HepG2 (cell line): ENCODE results near the gene CHL1. TPM values are rescaled to one million over a fixed set of nuclear protein-coding genes. Genes with fewer than 3 reads are reported as not detected.

Experiments
- ATAC-seq: fragments of 200-7000 bp; cut with Tn5 transposase; 3 replicates; pipeline ENCODE4 v1.9.1; 2020; ENCODE audit warnings: mild to moderate bottlenecking, moderate library complexity
- BruUV-seq: library from RNA; stranded (reverse); fragments of 400-500 nt; replicated peaks from 2 replicates; lab custom pipeline; 2021; lab: Mats Ljungman, UMichigan
- CTCF ChIA-PET: fragments of 300-600 bp; formaldehyde crosslinking; extraction: SDS; loops from one replicate; lab custom pipeline; 2021; ENCODE audit warnings: low total read pairs, inconsistent platforms, low intra/inter-chr PET ratio; lab: Yijun Ruan, JAX
- POLR2A ChIA-PET: fragments of 350-600 bp; sonication (Branson Sonifier 250); formaldehyde crosslinking; loops from one replicate; lab custom pipeline; 2020; ENCODE audit warnings: antibody characterized with exemption, inconsistent platforms; lab: Yijun Ruan, JAX
- DNase-seq: peaks from one replicate; pipeline ENCODE4 v3.0.0-alpha.2; 2015; ENCODE audit warnings: low spot score
- FAIRE-seq: peaks from 3 replicates; lab custom pipeline; 2011; peaks lifted over from hg19 to GRCh38; lab: Jason Lieb, UNC
- H2AFZ ChIP-seq: one replicate; pipeline ENCODE4 v1.6.1; 2011; ENCODE audit warnings: low read length, inconsistent platforms
- H3K27ac ChIP-seq: fragments of 300-600 bp; 3 replicates; pipeline ENCODE4 v1.8.0; 2011; ENCODE audit warnings: mixed run types, mild to moderate bottlenecking, mixed read lengths, low read length, inconsistent platforms; ENCODE audit not compliant: insufficient read depth; ENCODE audit errors: extremely low read length
- H3K27me3 ChIP-seq, 2 experiments: fragments of 200-600 bp in 1 of 2; 2 replicates in 1 of 2; 3 replicates in 1 of 2; pipeline versions ENCODE4 v1.6.0 to v1.8.0; 2011; ENCODE audit warnings: low read length in 2 of 2, mild to moderate bottlenecking in 2 of 2, moderate library complexity in 2 of 2, inconsistent platforms in 1 of 2; ENCODE audit not compliant: insufficient read depth in 2 of 2, control insufficient read depth in 1 of 2
- H3K36me3 ChIP-seq, 2 experiments: fragments of 200-600 bp in 1 of 2; replicated peaks in 1 of 2; 2 replicates in 1 of 2; 3 replicates in 1 of 2; pipeline versions ENCODE4 v1.5.1 to v1.8.0; 2011; ENCODE audit warnings: low read length in 2 of 2, inconsistent platforms in 1 of 2; ENCODE audit not compliant: insufficient read depth in 2 of 2, control insufficient read depth in 1 of 2
- H3K4me1 ChIP-seq: 2 replicates; pipeline ENCODE4 v1.5.1; 2012; ENCODE audit warnings: low read length, inconsistent platforms; ENCODE audit not compliant: insufficient read depth
- H3K4me2 ChIP-seq: 2 replicates; pipeline ENCODE4 v1.6.0; 2011; ENCODE audit warnings: low read depth, low read length, inconsistent platforms
- H3K4me3 ChIP-seq, 3 experiments: fragments of 200-600 bp in 1 of 3; sonication (generic), shearing (Covaris generic) in 1 of 3; replicated peaks in 1 of 3; 2 replicates each; pipeline ENCODE4 v1.5.1; 2011 to 2016; ENCODE audit warnings: low read length in 3 of 3, inconsistent platforms in 2 of 3, low read depth in 2 of 3, mild to moderate bottlenecking in 2 of 3, control low read depth in 1 of 3, mixed read lengths in 1 of 3; ENCODE audit not compliant: insufficient read depth in 1 of 3
- H3K79me2 ChIP-seq: one replicate; pipeline ENCODE4 v1.6.1; 2011; ENCODE audit warnings: low read length, inconsistent platforms; ENCODE audit not compliant: insufficient read depth
- H3K9ac ChIP-seq: 2 replicates; pipeline ENCODE4 v1.6.0; 2011; ENCODE audit warnings: mild to moderate bottlenecking, low read depth, low read length, inconsistent platforms; ENCODE audit not compliant: insufficient read depth
- H3K9me3 ChIP-seq: 2 replicates; pipeline ENCODE4 v1.5.1; 2012; ENCODE audit warnings: mild to moderate bottlenecking, low read length
- H4K20me1 ChIP-seq: 2 replicates; pipeline ENCODE4 v1.6.0; 2011; ENCODE audit warnings: inconsistent platforms, mild to moderate bottlenecking, low read length, moderate library complexity; ENCODE audit not compliant: insufficient read depth
- PAF1 ChIP-seq: IDR thresholded peaks from 2 replicates; pipeline ENCODE4 v1.6.1; 2016; ENCODE audit warnings: missing genetic modification reagents, missing compliant biosample characterization
- PRMT3 ChIP-seq: sonication (generic); formaldehyde crosslinking; IDR thresholded peaks from 2 replicates; pipeline ENCODE4 v1.8.1; 2022; ENCODE audit warnings: low read depth, mild to moderate bottlenecking, moderate library complexity, missing genetic modification reagents, borderline replicate concordance
- RFX5 ChIP-seq: IDR thresholded peaks from 2 replicates; pipeline ENCODE4 v1.6.1; 2011; ENCODE audit warnings: low read depth, low read length, improper control_type of control experiment
- TSC22D2 ChIP-seq: sonication (generic); formaldehyde crosslinking; IDR thresholded peaks from 2 replicates; pipeline ENCODE4 v1.5.1; 2020; ENCODE audit warnings: missing genetic modification reagents, mild to moderate bottlenecking, borderline replicate concordance
- ZBTB2 ChIP-seq: sonication (generic); formaldehyde crosslinking; IDR thresholded peaks from 2 replicates; pipeline ENCODE4 v1.8.0; 2022; ENCODE audit warnings: low read depth, missing genetic modification reagents
- WGBS: methylation state at CpG from one replicate; pipeline ENCODE4 v1.1.6; 2017; ENCODE audit warnings: low lambda C conversion rate; 5-methylcytosine and 5-hydroxymethylcytosine counted together
- in situ Hi-C: cut with HindIII; loops from 2 replicates; pipeline ENCODE4 v1.10.0; 2017; ENCODE audit warnings: low pct_unique_long_range_greater_than_20kb; ENCODE audit not compliant: extremely low pct_ligation_motif_present
- intact Hi-C: fragments of 100-400 bp; cut with micrococcal nuclease; formaldehyde crosslinking; loops from one replicate; pipeline ENCODE4 v1.10.0; 2022; ENCODE audit not compliant: unreplicated experiment
- polyA plus RNA-seq, 8 experiments: library from polyadenylated mRNA; depleted of rRNA in 3 of 8; stranded (reverse) in 7 of 8; unstranded in 1 of 8; fragments of >200 nt; fragmentation: Illumina TruSeq in 4 of 8; extraction: Trizol in 4 of 8; gene quantifications; 2 replicates each; pipeline versions ENCODE4 v1.2.1 to v1.2.3, GENCODE V29; 2011 to 2016; ENCODE audit warnings: low read depth in 4 of 8, missing spikeins in 1 of 8, mixed read lengths in 1 of 8; ENCODE audit not compliant: insufficient read depth in 1 of 8
- total RNA-seq, 5 experiments: library from RNA; depleted of rRNA; stranded (reverse); fragments of >200 nt; fragmentation: Illumina TruSeq; extraction: Trizol; gene quantifications; 2 replicates each; pipeline ENCODE4 v1.2.3, GENCODE V29; 2016; ENCODE audit warnings: low read depth in 1 of 5
- TF ChIP-seq, protein P1 (sequence below): sonication (generic); formaldehyde crosslinking; IDR thresholded peaks from 2 replicates; pipeline ENCODE4 v1.4.0; 2020; ENCODE audit warnings: missing genetic modification reagents, mild to moderate bottlenecking, borderline replicate concordance

Gene CHL1
- total and polyA plus RNA-seq, 2 of the 13 experiments (the other 11 are each of a cell fraction or from before 2014, with no cell fraction given), result not detected

GRCh38 chr3:330494-331115, 134.0 kb downstream of the CHL1 start (continued):
- no peak for TF ChIP-seq ZBTB2 (CRISPR knock-in tag)
- TF ChIP-seq, protein P1, sequence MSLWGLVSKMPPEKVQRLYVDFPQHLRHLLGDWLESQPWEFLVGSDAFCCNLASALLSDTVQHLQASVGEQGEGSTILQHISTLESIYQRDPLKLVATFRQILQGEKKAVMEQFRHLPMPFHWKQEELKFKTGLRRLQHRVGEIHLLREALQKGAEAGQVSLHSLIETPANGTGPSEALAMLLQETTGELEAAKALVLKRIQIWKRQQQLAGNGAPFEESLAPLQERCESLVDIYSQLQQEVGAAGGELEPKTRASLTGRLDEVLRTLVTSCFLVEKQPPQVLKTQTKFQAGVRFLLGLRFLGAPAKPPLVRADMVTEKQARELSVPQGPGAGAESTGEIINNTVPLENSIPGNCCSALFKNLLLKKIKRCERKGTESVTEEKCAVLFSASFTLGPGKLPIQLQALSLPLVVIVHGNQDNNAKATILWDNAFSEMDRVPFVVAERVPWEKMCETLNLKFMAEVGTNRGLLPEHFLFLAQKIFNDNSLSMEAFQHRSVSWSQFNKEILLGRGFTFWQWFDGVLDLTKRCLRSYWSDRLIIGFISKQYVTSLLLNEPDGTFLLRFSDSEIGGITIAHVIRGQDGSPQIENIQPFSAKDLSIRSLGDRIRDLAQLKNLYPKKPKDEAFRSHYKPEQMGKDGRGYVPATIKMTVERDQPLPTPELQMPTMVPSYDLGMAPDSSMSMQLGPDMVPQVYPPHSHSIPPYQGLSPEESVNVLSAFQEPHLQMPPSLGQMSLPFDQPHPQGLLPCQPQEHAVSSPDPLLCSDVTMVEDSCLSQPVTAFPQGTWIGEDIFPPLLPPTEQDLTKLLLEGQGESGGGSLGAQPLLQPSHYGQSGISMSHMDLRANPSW, result no peak
- no peak for TF ChIP-seq PAF1 (CRISPR knock-in tag)

DNA sequence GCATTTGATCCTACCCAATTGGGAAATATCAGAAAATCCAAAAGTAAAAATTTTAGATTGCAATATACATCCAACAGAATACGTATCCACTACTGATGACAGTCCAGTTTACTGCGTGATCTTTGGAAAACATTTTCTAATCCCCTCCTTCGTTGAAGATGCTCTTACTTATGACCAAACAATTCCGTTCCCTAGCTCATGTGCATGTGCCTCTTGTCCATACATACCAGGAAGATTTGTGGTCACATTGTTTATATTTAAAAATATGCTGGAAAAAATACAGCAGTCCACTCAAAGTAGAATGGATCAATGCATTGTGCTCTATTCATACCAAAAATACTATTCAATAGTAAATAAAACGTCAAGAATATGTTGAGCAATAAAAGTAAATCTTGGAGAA, 135.3 kb downstream of the CHL1 start:
- ChIA-PET CTCF (no interaction called here), POLR2A (no interaction called here)
- H3K9me3 ChIP-seq, result no peaks in the 10 kb centered on the region
- TF ChIP-seq PRMT3 (CRISPR knock-in tag), result no peak
- no peak for TF ChIP-seq TSC22D2 (CRISPR knock-in tag)
- TF ChIP-seq RFX5, result no peak
- H3K36me3 ChIP-seq, result no peaks in the 10 kb centered on the region
- intact Hi-C loops, result no loop called here
- no peak overlapping the region for H2AFZ ChIP-seq
- no peaks in the 10 kb centered on the region for H3K4me1 ChIP-seq
- no peaks in the 10 kb centered on the region for H4K20me1 ChIP-seq
- no peak overlapping the region for H3K27ac ChIP-seq
- BruUV-seq, result no TSS peak
- in situ Hi-C loops, result no loop called here
- WGBS, result 2% methylated on average over 5 of the region's 5 CpGs
- no peak overlapping the region for H3K4me2 ChIP-seq
- FAIRE-seq (no peak), DNase-seq (no peak), ATAC-seq (no peak)
- no peak overlapping the region for H3K4me3 ChIP-seq
- H3K79me2 ChIP-seq, result no peaks in the 10 kb centered on the region
- no peaks in the 10 kb centered on the region for H3K27me3 ChIP-seq
- H3K9ac ChIP-seq, result no peak overlapping the region
